Measurements from ENCODE around the gene NCOA1. TPM values are rescaled to one million over a fixed set of nuclear protein-coding genes. Genes with fewer than 3 reads are reported as not detected.

The NCOA1 gene
- polyA plus RNA-seq, 1 of the 3 experiments (the other 2 are of a cell fraction), result 10.7 TPM

GRCh38 chr2:24756789-24757188 is 265.7 kb downstream of the NCOA1 start (continued):
- TF ChIP-seq REST (IDR thresholded peaks at IDR 0.05; ENCODE audit: low read depth, low read length), result no peak
- TF ChIP-seq YY1 (IDR thresholded peaks at IDR 0.05; ENCODE audit: low read depth), result no peak
- no peak for TF ChIP-seq FOXJ3 (CRISPR knock-in tag; IDR thresholded peaks at IDR 0.05)
- no peak for TF ChIP-seq NFIC (IDR thresholded peaks at IDR 0.05; ENCODE audit: borderline replicate concordance)

GRCh38 chr2:24761866-24762265 is 270.8 kb downstream of the NCOA1 start:
- H2AFZ ChIP-seq (ENCODE audit: low read depth), result no peak overlapping the region
- H3F3A ChIP-seq (replicated peaks; ENCODE audit: insufficient read depth), result no peaks in the 10 kb centered on the region
- no peaks in the 10 kb centered on the region for H3K4me1 ChIP-seq (ENCODE audit: control insufficient read depth in 1 of 2, insufficient read depth in 2 of 2, low read depth in 1 of 2, low read length in 1 of 2)
- H3K9ac ChIP-seq, result no peak overlapping the region
- no peaks in the 10 kb centered on the region for H3K9me3 ChIP-seq
- H3K4me2 ChIP-seq, result no peak overlapping the region
- ChIA-PET CTCF (interaction anchor here (0.8 to 1.4 kb wide), 3 partner anchors 18 to 352 kb away, joined by 3 to 4 read pairs (median 4); no protein-coding TSS in a partner anchor), POLR2A (no interaction called here)
- no peak overlapping the region for H3K4me3 ChIP-seq (ENCODE audit: low read depth in 2 of 2, low read length in 1 of 2)
- WGBS (ENCODE audit: low lambda C conversion rate), result 88% methylated on average over 5 of the region's 5 CpGs
- H3K36me3 ChIP-seq (replicated peaks in 1 of 2; ENCODE audit: control insufficient read depth in 1 of 2, insufficient read depth in 2 of 2, low read length in 1 of 2), result peaks cover 26 to 27% of the 10 kb centered on the region in 2 experiments
- TF ChIP-seq SIN3A (IDR thresholded peaks at IDR 0.05; ENCODE audit: borderline replicate concordance, low read depth, low read length) (no peak), IRF3 (IDR thresholded peaks at IDR 0.05; ENCODE audit: low read depth, low read length) (no peak), PBX3 (IDR thresholded peaks at IDR 0.05) (no peak), MXI1 (IDR thresholded peaks at IDR 0.05; ENCODE audit: low read depth, low read length) (no peak), TCF12 (IDR thresholded peaks at IDR 0.05) (no peak), CTCF (IDR thresholded peaks at IDR 0.05) (no peak), EZH2phosphoT487 (IDR thresholded peaks at IDR 0.05; ENCODE audit: borderline replicate concordance, low read depth) (no peak), JUND (IDR thresholded peaks at IDR 0.05) (no peak), MAX (IDR thresholded peaks at IDR 0.05; ENCODE audit: low read depth) (no peak), POLR2AphosphoS5 (IDR thresholded peaks at IDR 0.05; ENCODE audit: low read depth, low read length) (no peak), FOXJ3 (CRISPR knock-in tag; IDR thresholded peaks at IDR 0.05) (no peak), NFIC (IDR thresholded peaks at IDR 0.05; ENCODE audit: borderline replicate concordance) (no peak), RFX5 (IDR thresholded peaks at IDR 0.05; ENCODE audit: low read length) (no peak)
- no peaks in the 10 kb centered on the region for H4K20me1 ChIP-seq (ENCODE audit: insufficient read depth)
- no peak for DNase-seq
- H3K27me3 ChIP-seq (ENCODE audit: insufficient read depth), result no peaks in the 10 kb centered on the region
- no peak overlapping the region for H3K27ac ChIP-seq (ENCODE audit: low read depth in 2 of 2, low read length in 1 of 2)
- H3K79me2 ChIP-seq (ENCODE audit: insufficient read depth), result no peaks in the 10 kb centered on the region
- no peaks in the 10 kb centered on the region for H3K9me2 ChIP-seq
